HG03175 (cell line): ENCODE results near the gene NCF4.

Source experiments
- ATAC-seq: cut with Tn5 transposase; IDR thresholded peaks from one replicate; pipeline ENCODE4 v1.9.1; 2021; ENCODE audit warnings: mild to moderate bottlenecking, moderate library complexity; ENCODE audit not compliant: unreplicated experiment

The NCF4 gene

DNA sequence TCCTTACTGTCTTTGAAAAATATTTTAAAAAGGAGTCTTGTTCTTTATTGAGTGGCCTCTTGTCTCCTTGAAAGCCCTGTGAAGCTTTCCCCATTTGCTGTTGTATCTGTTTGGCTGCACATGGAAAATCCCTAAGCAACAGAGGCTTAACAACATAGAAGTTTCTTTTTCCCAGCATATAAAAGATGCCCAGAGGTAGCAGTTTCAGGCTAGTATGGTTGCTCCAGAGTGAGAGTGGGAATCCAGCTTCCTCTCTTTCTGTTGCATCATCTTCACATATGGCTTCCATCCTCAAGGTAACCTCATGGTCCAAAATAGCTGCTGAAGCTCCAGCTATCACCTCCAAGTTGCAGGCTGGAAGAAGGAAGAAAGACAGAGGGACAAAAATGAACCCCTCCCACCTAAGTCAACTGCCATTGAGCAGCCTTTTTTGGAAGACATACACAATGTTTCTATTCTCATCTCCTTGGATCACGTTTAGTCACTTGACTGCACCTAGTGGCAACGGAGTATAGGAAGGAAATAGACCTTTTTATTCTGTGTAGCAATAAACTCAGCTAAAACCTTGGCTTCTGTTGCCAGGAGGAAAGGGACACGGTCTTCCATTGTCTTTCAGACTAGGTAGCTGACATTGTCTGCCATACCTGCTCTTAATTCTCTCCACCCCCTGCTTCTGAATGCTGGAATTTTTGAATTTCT lies 57.9 kb downstream of the NCF4 start:
- ATAC-seq: no peak

DNA sequence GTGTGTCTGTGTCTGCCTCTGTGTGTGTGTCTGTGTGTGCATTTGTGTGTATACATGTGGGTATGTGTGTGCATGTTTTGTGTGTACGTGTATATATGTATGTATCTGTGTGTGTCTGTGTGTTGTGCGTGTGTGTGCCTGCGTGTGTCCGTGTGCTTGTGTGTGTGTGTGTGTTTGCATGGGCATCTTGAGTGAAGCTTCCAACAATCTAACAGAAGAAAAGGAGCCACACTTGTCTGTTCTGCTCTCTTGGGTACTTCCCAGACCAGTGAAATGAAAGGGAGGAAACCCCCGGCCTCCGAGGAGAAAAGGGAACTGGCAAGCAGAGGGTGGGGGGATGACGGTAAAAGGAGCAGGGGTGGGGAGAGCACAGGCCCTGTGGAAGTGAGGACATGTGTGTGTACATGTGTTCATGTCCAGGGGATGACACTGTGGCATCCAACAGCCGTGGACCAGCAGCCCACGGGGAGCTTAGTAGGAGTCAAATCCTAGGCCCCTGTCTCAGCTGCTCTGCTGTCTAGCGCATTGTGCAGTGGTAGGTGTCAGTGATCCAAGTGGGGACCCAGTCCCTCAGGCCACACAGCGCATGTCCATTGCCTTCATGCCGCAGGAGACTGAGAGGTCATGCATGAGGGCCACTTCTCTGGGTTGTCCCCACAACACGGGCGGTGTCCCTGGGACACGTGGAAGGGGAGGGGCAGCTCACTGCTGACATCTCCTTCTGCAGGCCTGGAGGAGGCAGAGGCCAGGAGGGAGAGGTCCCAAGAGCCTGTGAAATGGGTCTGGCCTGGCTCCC lies 60.7 kb downstream of the NCF4 start:
- no peak for ATAC-seq

DNA sequence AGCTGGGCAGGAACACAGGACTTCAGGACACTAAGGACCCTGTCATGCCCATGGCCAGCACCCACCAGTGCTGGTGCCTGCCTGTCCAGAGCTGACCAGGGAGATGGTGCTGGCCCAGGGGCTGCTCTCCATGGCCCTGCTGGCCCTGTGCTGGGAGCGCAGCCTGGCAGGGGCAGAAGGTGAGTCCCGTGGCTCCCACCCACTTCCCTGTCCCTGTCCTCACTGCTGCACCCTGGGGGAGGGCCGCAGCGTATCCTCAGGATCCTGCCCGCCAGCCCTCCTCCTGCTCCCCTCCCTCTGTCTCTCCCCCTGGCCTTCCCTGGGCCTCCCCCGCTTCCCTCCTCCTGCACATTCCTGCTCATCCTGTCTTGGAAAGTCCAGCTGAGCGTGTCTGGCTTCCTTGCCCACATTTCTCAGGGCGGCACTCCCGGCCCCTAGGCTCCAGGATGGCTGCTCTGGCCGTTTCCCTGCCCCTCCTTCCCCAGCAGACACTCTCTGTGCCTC lies 61.4 kb downstream of the NCF4 start:
- ATAC-seq: no peak

DNA sequence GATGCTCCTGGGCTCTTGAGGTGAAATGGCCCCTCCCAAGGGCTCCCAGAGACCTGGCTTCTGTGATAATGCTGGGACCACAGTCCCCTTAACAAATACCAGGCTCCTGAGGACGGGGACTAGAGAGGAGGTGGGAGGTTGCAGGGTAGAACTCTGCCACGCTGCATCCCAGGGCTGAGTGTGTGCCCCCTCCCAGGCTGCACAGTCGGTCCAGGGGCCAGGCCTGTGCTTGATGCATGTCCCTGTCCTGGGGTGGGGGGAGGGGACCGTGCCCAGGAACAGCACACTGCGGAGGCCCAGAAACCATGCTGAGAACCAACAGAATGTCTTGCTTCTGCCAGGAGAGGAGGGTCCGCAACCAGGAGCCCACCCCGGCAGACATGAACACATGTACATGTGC lies 61.9 kb downstream of the NCF4 start:
- no peak for ATAC-seq

DNA sequence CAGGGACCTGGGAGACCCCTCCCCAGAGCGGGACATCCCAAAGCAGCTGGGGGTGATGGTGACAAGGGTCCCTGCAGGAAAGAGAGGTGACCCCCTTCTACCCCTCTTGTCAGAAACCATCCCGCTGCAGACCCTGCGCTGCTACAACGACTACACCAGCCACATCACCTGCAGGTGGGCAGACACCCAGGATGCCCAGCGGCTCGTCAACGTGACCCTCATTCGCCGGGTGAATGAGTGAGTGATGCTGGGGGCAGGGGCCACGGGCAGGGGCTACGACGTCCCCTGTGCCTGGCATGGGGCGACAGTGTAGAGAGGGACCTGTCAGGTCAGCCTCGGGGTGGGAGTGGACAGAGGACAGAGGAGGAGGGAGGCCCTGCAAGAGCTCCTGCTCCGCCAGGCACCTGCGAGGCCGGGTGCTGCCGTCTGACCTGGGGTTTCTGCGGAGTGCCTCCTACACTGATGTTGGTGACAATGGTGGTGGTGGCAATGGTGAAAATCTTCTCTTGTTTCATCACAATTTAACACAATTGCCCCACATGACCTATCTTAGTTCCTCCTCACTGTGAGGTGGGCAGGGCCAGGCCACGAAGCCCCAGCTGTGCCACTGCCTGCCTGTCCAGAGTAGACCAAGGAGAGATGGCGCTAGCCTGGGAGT lies 62.5 kb downstream of the NCF4 start:
- ATAC-seq: no peak

DNA sequence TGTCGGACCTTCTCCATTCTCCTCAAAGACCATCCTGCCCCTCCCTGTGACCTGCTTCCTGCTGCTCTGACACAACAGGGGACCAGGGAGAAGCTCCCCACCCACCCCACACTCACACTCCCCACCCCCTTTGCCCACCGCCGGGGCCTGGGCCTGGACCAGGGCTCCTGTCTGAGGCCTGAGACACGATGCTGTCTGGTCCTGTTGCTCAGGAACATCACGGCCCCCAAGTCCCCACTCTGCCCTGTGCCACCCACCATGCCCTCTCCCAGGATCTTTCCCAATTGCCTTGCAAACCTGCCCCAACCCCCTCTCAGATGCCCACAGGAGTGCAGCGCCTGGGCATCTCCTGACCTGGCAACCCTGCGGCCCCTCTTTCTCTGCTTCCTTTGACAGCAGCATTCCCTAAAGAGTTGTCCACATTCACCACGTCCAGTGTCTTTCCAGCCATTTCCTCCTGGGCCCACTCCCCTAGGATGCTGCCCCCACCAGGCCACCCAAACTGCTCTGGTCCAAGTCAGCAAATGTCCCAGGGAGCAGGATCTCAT lies 63.4 kb downstream of the NCF4 start:
- ATAC-seq: no peak

DNA sequence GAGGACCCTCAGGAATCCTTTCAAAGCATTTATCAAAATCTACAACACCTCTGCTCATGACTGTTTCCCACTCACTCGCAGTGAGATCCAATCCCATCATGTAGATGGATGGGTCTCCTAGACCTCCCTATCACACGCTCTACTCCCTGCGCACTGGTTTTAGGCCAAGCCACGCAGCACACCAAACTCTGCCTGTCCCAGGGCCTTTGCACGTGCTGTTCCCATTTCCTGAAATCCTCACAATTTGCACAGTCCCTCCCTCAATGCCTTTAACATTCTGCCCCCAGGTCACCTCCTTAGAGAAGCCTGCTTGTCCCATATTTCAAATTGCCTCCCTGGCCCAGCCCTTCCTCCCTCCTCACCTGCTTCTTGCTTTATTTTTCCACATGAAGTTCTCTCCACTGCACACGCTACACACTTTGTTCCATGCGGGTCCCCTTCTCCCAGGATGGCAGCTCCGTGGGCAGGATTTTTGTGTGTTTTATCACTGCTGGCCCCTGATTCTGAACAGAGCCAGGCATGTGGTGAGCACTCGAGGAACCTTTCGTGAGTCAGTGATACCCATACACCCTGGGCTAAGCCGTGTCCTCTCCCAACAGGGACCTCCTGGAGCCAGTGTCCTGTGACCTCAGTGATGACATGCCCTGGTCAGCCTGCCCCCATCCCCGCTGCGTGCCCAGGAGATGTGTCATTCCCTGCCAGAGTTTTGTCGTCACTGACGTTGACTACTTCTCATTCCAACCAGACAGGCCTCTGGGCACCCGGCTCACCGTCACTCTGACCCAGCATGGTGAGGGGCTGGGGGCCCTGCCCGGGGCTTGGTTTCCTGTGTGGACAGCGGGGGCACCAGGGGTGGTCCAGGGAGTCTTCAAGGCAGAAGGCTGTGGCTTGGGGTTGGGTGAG lies 64.8 kb downstream of the NCF4 start:
- ATAC-seq: no peak

DNA sequence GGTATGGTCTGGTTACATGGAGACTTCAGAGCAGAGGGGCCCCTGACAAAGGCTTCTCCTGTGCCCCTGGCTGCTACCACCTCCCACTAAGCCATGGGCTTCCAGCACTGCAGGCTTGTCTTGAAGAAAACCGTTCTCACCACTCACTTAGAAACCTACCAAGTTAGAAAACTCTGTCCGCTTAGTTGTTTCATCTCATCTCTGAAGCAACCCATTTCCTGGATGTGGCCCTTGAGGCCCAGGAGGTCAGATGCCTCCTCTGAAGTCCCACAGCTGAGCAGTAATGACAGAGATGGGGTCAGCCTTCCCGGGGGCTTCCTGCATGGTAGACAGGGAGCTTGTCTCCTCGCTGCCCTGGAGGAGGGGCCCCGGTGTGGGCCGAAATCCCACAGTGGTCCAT lies 65.5 kb downstream of the NCF4 start:
- ATAC-seq: no peak

DNA sequence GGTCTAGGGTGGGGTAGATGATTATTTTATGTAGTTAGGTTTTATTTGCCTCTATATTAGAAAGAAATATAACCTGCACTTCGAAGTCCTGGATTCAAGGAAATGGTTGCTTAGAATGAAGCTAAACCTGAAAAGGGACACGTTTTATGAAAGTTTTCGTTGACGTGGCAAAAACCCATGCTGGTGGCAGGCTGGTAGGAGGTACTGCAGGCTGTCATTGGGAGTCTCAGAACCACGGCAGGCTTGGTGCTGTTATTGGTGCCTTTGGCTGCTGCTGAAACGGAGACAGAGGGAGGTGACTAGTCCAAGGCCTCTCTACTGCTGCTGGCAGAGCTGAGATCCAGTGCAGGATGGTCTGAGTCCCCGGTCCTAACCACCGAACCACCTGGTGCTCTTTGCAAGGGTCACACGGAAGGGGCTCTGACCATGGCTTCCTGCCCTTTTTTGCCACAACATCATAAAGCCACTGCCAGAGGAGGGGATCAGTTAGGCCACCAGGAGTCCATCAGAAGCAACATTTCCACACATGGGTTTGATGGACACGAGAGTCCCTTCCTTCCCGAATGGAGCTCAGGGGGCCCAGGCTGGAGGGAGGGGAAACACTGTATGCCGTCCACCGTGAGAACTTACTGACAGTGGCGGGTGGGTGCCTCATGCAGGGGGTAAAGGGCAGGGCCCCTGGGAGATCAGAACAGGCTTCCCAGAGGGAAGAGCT lies 66.1 kb downstream of the NCF4 start:
- ATAC-seq: no peak
